ENCODE data around the gene USP35. TPM values are rescaled to one million over a fixed set of nuclear protein-coding genes. Genes with fewer than 3 reads are reported as not detected.
A peak's percentile ranks its signal among the peaks of the same experiment; 100 is the strongest.

USP35 gene
- polyA plus RNA-seq, 3 donors = 4.2 to 6.3 (median 5.9) TPM

DNA sequence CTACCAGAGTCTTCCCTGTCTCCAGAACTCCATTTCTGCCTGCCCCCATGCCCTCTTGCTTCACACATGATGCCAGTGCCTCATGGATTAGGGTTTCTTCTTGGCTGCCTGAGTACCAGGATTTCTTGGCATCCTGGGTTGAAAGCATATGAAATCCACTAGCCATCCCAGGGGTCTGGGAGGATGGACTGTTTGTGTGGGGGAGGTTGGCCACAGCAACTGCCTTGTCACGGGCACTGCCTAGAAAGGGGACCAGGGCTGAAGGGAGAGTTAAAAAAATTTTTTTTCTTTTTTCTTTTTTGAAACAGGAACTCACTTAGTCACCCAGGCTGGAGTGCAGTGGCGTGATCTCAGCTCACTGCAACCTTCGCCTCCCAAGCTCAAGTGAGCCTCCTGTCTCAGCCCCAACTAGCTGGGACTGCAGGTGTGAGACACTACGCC is 4.2 kb downstream of the USP35 start:
- no peak for DNase-seq (ENCODE audit: extremely low read depth in 1 of 11, low read depth in 9 of 11, low spot score in 4 of 11)

DNA sequence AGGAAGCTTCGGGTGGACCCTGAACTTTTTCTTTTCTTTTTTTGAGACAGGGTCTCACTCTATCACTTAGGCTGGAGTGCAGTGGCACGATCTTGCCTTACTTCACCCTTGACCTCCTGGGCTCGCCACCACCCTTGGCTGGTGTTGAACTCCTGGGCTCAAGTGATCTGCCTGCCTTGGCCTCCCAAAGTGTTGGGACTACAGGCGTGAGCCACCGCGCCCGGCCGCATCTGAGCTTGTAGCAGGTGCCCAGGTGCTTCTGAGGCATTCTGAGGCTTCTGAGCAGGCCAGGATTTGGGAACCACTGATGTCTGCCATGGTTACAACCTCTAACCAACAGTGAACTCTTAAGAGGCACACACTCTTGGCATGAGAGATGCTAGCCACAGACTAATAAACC is 5.1 kb downstream of the USP35 start:
- no peak for DNase-seq (ENCODE audit: extremely low read depth in 1 of 11, low read depth in 9 of 11, low spot score in 4 of 11)

DNA sequence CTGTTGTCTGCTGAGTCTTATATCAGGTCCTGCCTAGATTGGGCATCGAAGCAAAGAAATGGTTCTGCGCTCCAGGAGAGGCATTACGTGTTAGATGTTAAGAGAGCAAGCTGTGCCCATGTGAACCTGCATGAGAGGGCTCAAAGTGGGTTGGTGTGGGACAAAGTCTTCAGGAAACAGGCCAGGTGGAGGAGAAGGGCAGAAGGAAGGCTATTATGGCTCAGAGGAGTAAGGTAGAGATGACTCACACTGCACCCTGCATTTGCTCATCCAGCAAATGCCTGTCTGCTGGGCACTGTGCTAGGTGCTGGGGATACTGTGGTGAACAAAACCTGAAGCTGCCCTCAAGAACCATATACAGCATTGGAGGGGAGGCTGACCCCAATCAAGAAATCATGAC is 5.8 kb downstream of the USP35 start:
- no peak for DNase-seq (ENCODE audit: extremely low read depth in 1 of 11, low read depth in 9 of 11, low spot score in 4 of 11)

DNA sequence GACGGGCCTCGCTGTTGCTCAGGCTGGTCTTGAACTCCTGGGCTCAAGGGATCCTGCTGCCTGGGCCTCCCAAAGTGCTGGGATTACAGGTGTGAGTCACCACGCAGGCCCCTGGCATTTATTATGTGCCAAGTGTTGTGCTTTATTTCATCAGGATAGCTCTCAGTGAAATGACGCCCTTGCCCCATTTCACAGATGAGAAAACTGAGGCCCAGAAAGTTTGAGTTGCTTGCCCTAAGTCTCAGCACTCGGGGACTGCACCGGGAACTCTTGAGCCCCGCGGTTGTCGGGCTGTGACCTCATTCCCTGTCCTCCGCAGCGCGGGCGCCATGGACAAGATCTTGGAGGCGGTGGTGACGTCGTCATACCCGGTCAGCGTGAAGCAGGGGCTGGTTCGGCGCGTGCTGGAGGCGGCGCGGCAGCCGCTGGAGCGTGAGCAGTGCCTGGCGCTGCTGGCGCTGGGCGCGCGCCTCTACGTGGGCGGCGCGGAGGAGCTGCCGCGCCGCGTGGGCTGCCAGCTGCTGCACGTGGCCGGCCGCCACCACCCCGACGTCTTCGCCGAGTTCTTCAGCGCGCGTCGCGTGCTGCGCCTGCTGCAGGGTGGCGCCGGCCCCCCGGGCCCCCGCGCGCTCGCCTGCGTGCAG is 7.3 kb downstream of the USP35 start:
- DNase-seq (ENCODE audit: extremely low read depth in 1 of 11, low read depth in 9 of 11, low spot score in 4 of 11) = peak in 4 of 11 donors; percentile 13 to 45 (median 28)

DNA sequence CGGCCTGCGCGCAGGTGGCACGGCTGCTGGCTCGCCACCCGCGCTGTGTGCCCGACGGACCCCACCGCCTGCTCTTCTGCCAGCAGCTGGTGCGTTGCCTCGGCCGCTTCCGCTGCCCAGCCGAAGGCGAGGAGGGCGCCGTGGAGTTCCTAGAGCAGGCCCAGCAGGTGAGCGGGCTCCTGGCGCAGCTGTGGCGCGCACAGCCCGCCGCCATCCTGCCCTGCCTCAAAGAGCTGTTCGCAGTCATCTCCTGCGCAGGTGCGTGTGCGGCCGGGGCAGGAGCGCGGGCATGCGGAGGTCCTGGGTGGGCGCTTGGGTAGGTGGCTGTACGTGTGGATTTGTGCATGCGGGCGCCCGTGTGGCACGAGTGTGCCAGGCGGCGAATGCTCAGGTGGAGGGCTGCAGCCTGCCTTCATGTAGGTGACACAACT is 8.0 kb downstream of the USP35 start:
- DNase-seq (ENCODE audit: extremely low read depth in 1 of 11, low read depth in 9 of 11, low spot score in 4 of 11) = no peak

DNA sequence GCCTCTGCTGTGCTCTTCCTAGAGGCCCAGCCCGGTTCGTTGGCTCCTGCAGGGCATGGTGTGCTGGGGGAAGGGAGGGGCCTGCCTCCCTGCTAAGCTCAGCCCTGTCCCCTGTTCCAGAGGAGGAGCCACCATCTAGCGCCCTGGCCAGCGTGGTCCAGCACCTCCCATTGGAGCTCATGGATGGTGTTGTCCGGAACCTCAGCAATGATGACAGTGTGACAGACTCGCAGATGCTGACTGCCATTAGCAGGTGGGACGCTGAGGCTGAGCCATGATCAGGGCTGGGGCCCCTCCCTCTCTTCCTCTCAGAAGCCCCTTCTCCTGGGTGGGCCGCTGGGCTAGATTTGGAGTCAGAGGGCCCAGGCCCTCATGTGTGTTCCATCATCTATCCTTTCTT is 9.1 kb downstream of the USP35 start:
- no peak for DNase-seq (ENCODE audit: extremely low read depth in 1 of 11, low read depth in 9 of 11, low spot score in 4 of 11)

DNA sequence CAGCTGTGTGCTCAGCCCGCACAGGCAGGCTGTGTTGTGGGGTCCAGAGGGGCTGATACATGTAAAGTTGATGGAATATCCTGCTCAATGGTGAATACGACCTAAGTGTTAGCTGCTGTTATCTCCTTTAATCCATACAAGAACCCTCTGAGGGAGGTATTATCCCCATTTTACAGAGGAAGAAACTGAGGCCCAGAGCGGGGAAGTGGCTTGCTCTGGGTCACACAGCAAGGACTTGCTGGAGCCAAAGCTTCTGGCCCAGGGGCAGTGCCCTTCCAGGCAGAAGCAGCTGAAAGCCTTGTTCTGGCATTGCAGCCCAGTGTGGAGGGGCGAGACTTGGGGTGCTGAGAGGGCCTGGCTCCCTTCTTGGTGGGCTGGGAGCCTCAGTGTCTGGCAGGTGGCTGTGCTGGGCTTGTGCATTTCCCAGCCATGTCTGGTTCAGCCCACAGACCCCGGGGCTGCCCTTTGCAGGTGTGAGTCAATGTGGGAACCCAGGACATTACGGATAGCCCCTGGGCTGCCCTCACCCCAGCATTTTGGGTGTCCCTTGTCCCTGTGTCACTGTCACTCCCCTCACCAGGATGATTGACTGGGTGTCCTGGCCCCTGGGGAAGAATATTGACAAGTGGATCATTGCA is 10.4 kb downstream of the USP35 start:
- DNase-seq (ENCODE audit: extremely low read depth in 1 of 11, low read depth in 9 of 11, low spot score in 4 of 11) = no peak

DNA sequence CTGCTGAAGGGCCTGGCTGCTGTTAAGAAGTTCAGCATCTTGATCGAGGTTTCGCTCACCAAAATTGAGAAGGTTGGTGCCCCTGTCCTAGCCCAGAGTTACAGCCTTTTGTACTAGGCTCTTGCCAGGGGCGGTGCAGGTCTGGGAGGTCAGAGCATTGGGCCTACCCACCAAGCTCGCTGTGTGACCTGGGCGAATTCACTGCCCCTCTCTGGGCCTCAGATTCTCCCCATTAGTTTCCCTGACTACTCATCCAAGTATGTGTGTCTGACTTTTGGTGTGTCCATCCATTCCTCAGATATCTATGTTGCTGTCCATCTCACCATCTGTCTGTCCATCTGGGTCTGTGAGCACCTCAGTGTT is 10.9 kb downstream of the USP35 start:
- no peak for DNase-seq (ENCODE audit: extremely low read depth in 1 of 11, low read depth in 9 of 11, low spot score in 4 of 11)

DNA sequence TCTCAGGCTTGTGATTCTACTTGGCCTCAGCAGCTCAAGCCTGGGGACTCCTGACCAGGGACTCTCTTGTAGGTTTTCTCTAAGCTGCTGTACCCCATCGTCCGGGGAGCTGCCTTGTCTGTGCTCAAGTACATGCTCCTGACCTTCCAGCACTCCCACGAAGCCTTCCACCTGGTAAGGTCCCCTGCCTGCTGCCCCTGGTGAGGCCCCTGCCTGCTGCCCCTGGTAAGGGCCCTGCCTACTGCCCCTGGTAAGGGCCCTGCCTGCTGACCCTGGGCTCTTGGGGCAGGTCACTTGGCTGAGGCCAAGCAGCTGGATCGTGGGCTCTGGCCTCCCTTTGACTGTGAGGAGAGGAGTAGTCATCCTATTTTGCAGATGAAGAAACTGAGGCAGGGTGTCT is 11.3 kb downstream of the USP35 start:
- no peak for DNase-seq (ENCODE audit: extremely low read depth in 1 of 11, low read depth in 9 of 11, low spot score in 4 of 11)

DNA sequence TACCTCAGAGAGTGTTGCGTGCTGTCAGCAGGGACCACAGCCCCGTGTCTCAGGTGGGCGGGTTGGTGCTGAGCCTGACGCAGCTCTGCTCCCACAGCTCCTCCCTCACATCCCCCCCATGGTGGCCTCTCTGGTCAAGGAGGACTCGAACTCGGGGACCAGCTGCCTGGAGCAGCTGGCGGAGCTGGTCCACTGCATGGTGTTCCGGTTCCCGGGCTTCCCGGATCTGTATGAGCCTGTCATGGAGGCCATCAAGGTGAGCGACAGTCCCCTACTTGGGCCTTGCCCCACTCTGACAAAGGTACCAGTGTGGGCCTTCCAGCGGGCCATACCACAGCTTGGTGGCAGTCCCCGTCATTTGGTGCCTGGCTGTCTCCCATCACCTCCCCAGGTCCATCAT is 11.8 kb downstream of the USP35 start:
- DNase-seq (ENCODE audit: extremely low read depth in 1 of 11, low read depth in 9 of 11, low spot score in 4 of 11) = no peak

DNA sequence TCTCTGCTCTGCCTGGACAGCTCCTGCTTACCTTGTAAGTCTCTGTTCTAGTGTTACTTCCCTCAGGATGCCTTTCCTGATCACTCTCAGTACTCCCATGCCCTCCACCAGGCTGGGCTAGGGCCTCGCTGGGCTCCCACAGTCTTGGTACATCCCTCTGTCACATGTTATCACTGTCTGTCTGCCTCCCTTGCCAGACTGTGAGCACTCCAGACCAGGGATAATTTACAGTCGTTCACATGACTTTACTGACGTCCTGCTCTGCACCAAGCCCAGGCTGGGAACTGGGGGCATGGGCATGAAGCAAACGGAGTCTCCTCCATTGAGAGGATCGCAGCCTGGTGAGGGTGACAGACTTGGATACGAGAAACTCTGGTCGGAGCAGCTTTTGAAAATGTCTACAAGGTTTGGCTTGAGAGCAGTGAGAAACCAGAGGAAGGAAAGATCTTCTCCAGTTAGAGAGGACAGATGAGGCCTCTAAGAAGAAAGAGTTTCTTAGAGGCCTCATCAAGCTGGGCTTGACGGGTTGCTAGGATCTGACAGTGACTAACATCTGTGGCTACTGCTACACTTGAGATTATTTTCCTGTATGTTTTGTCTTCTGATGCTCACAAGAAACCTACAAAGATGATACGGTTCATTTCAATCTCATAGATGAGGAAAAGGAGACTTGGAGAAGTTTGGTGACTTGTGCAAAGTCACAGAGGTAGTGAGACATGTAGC is 12.5 kb downstream of the USP35 start:
- DNase-seq (ENCODE audit: extremely low read depth in 1 of 11, low read depth in 9 of 11, low spot score in 4 of 11) = no peak

DNA sequence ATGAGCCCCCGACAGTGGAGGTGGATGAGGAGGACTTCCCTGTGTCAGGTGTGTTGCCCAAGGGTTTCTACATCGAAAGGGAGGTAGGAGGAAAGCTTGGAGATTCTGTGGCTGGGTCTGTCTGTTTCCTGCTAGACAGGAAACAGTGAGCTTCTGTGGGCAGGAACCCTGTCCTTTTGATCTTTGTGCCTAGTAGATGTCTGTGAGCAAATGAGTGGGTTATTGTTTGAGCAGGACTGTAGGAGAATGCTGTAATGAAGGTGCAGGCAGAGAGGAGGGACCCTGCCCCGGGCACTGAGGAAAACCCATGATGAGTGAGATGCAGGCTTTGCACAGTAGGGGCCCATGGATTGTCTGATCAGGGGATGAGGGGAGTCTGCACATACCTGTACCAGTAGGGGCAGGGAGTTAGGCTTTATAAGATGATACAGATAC is 14.0 kb downstream of the USP35 start:
- DNase-seq (ENCODE audit: extremely low read depth in 1 of 11, low read depth in 9 of 11, low spot score in 4 of 11) = no peak

DNA sequence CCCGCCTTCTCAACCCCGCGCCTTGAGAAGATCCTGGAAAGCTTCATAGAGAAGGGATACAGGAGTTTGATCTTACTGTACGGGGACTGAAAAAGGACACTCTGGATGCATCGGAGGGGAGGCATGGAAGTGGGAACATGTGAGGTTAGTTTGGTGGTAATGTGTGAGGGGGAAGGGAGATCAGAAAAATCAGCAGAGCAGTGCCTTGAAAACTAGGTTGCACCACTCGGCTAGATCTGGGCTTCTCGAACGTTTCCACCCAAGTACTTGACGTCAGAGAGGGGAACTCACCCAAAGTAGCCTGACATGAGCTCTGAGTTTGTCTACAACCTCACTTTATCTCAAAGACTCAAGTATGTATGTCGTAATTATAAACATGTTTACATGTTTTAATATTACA is 14.5 kb downstream of the USP35 start:
- no peak for DNase-seq (ENCODE audit: extremely low read depth in 1 of 11, low read depth in 9 of 11, low spot score in 4 of 11)

DNA sequence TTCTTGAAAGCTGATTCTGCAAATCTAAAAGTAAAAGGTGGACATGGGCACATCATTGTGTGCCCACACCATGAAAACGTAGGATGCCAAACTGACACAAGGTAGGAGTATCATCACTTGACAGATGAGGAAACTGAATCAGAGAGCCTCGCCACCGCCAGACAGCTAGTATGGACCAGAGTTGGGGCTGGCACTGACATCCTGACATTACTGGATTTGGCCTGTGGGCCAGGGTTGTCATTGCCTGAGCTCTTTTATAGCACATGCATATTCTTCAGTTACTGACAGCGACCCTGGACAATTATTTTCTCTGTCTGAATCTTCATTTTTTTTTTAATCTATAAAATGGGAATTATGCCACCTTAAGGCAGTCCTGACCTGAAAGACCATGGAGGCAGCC is 16.5 kb downstream of the USP35 start:
- no peak for DNase-seq (ENCODE audit: extremely low read depth in 1 of 11, low read depth in 9 of 11, low spot score in 4 of 11)

DNA sequence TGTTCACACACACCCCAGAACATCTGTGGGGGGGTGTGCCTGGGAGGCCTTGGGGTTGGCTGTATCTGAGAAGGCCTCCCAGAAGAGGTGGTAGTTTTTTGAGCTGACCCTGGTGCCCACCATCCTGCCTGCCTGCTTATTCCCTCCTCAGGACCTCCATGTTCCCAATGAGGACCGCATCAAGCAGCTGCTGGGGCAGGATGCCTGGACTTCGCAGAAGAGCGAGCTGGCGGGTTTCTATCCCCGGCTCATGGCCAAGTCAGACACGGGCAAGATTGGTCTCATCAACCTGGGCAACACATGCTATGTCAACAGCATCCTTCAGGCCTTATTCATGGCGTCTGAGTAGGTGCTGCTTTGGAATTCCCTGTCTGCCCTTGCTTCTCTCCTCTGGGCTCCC is 17.0 kb downstream of the USP35 start:
- no peak for DNase-seq (ENCODE audit: extremely low read depth in 1 of 11, low read depth in 9 of 11, low spot score in 4 of 11)

DNA sequence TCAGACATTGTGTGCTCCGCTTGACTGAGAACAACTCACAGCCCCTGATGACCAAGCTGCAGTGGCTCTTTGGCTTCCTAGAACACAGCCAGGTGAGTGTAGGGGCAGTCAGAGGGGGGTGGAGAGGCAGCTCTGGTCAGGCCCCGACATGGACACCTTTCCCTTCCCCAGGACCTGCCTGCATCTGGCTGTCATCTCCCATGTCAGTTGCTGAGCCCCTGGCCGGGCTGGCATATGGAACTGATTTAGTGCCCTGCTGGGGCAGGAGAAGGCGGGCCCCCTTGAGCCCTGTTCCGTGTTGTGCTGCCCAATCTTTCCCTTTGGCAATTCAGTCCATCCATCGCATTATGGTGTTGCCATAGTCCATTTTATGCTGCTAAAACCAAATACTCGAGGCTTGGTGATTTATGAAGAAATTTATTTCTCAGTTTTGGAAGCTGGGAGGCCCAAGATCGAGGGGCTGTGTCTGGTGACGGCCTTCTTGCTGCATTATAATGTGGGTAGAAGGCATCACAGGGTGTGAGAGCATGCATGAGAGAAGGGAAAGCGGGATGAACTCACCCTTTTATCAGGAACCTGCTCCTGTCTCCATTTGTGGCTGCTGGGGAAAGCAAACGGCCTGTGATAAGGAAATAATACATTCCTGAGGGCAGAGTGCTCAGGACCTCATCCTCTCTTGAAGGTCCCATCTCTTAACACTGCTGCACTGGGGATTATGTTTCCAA is 19.0 kb downstream of the USP35 start:
- DNase-seq (ENCODE audit: extremely low read depth in 1 of 11, low read depth in 9 of 11, low spot score in 4 of 11) = no peak

DNA sequence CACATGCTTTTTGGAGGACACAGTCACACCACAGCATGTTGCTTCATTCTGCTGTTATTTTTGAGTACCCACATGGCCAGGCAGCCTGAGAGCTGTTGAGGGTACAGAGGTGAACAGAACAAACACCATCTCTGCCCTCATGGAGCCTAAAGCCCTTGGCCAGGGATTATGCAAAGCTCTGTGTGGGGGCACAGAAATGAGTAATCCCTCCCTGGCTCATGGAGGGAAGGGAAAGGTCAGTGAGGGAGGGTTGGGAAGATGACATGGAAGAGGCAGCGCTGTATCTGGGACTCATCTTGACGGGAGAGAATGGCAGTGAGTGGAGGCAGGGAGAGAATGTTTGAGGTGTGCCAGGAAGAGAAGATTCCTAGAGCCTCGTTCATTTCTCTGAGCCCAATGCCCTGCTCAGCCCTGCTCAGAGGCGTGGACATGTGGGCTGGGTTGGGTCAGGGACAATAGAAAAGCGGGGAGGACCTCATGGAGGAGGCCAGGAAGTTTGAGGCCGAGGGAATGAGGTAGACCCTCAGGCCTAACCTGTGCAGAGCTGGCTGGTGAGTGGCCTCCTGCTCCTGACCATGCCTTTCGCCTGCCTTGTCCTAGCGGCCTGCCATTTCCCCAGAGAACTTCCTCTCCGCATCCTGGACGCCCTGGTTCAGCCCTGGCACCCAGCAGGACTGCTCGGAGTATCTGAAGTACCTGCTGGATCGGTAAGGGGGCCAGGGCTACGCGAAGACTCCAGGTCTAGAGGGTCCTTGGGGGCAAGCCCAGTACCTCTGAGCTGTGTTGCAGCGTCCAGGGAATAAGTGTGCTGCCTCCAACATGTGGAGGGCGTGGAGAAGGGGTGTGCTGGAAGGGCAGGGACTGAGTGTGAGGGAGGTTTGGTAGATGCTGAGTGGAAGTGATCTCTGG is 19.8 kb downstream of the USP35 start:
- no peak for DNase-seq (ENCODE audit: extremely low read depth in 1 of 11, low read depth in 9 of 11, low spot score in 4 of 11)

DNA sequence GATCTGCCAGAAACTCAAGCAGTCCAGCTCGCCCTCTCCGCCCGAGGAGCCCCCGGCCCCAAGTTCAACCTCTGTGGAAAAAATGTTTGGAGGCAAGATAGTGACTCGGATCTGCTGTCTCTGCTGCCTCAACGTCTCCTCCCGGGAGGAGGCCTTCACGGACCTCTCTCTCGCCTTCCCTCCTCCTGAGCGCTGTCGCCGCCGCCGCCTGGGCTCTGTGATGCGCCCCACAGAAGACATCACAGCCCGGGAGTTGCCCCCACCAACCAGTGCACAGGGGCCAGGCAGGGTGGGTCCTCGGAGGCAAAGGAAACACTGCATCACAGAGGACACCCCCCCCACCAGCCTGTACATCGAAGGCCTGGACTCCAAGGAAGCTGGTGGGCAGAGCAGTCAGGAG is 20.8 kb downstream of the USP35 start:
- DNase-seq (ENCODE audit: extremely low read depth in 1 of 11, low read depth in 9 of 11, low spot score in 4 of 11) = no peak

Measured in renal cortex interstitium (tissue), 11 donors.